VCaP (cell line): ENCODE results near the gene DUS2.

Experiments used
- H3K27ac ChIP-seq: fragments of 450-650 bp; 2 replicates; pipeline ENCODE4 v1.5.1; 2017
- CTCF ChIP-seq: fragments of 450-650 bp; conservative IDR thresholded peaks from 2 replicates; pipeline ENCODE4 v1.5.1; 2017; ENCODE audit warnings: mild to moderate bottlenecking, moderate library complexity

Gene DUS2

GRCh38 chr16:67982011-67982696 is 40.9 kb upstream of the DUS2 start:
- no peak for TF ChIP-seq CTCF
- no peak overlapping the region for H3K27ac ChIP-seq

GRCh38 chr16:67986949-67987348 is 36.1 kb upstream of the DUS2 start:
- H3K27ac ChIP-seq = no peak overlapping the region
- TF ChIP-seq CTCF = no peak

- no peak for TF ChIP-seq CTCF
- H3K27ac ChIP-seq = no peak overlapping the region
Measured at GRCh38 chr16:67987460-67988160, 35.5 kb upstream of the DUS2 start.

GRCh38 chr16:67988675-67989074 is 34.4 kb upstream of the DUS2 start:
- H3K27ac ChIP-seq = no peak overlapping the region
- no peak for TF ChIP-seq CTCF

- TF ChIP-seq CTCF = no peak
- H3K27ac ChIP-seq = no peak overlapping the region
Measured at GRCh38 chr16:67989322-67990017, 33.6 kb upstream of the DUS2 start.

GRCh38 chr16:67990018-67990386 is 33.1 kb upstream of the DUS2 start:
- H3K27ac ChIP-seq = no peak overlapping the region
- no peak for TF ChIP-seq CTCF

GRCh38 chr16:67992661-67993206 is 30.4 kb upstream of the DUS2 start:
- no peak overlapping the region for H3K27ac ChIP-seq
- no peak for TF ChIP-seq CTCF
